Astrocyte (in vitro differentiated cells and primary cell): Measurements from ENCODE around the gene LIPG.

Experiments used
- EZH2 ChIP-seq: IDR thresholded peaks from 2 replicates; pipeline ENCODE4 v1.6.1; 2012; ENCODE audit warnings: mild to moderate bottlenecking, low read length, inconsistent platforms; ENCODE audit not compliant: insufficient read depth
- TF ChIP-seq, protein P1 (sequence below): IDR thresholded peaks from 2 replicates; pipeline ENCODE4 v1.5.1; 2011; ENCODE audit warnings: low read depth, mild to moderate bottlenecking, inconsistent platforms, low read length, moderate library complexity; ENCODE audit not compliant: insufficient read depth

DNA sequence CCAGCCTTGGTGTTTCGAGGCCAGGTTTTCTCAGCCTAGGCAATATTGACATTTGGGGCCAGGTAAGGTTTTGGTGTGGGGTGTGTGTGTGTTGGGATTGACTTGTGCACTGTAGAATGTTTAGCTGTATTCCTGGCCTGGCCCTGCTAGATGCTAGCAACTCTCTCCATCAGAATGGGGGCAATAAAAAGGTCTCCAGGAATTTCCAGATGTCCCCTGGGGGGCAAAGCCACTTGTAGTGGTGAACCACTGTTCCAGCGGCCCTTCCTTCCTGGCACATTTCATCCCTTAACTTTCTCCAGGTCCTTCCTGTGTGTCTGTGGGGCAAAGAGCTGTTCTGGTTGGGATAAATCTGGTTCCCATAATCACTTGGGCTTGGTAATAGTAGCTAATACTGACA, 12.0 kb downstream of the LIPG start:
- TF ChIP-seq, protein P1, sequence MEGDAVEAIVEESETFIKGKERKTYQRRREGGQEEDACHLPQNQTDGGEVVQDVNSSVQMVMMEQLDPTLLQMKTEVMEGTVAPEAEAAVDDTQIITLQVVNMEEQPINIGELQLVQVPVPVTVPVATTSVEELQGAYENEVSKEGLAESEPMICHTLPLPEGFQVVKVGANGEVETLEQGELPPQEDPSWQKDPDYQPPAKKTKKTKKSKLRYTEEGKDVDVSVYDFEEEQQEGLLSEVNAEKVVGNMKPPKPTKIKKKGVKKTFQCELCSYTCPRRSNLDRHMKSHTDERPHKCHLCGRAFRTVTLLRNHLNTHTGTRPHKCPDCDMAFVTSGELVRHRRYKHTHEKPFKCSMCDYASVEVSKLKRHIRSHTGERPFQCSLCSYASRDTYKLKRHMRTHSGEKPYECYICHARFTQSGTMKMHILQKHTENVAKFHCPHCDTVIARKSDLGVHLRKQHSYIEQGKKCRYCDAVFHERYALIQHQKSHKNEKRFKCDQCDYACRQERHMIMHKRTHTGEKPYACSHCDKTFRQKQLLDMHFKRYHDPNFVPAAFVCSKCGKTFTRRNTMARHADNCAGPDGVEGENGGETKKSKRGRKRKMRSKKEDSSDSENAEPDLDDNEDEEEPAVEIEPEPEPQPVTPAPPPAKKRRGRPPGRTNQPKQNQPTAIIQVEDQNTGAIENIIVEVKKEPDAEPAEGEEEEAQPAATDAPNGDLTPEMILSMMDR = no peak
- TF ChIP-seq EZH2 = no peak
